GM21381 (cell line): ENCODE data around the gene RHBDD1.
"Not testable (repeated sequence)": the region's sequence is repeated elsewhere in the genome, so short reads cannot be mapped to it uniquely, and the experiment has no call there.

Experiments
- ATAC-seq: cut with Tn5 transposase; IDR thresholded peaks from one replicate; pipeline ENCODE4 v1.9.1; 2021; ENCODE audit warnings: mild to moderate bottlenecking, moderate library complexity; ENCODE audit not compliant: unreplicated experiment

Gene RHBDD1

GRCh38 chr2:226839951-226840350 lies 4.1 kb downstream of the RHBDD1 start:
- ATAC-seq, result no peak

GRCh38 chr2:226843001-226843400 lies 7.1 kb downstream of the RHBDD1 start:
- ATAC-seq, result not testable (repeated sequence)

GRCh38 chr2:226845386-226846116 lies 9.7 kb downstream of the RHBDD1 start:
- ATAC-seq, result no peak

GRCh38 chr2:226847090-226847489 lies 11.2 kb downstream of the RHBDD1 start:
- ATAC-seq, result no peak

GRCh38 chr2:226847511-226847910 lies 11.7 kb downstream of the RHBDD1 start:
- ATAC-seq, result no peak

GRCh38 chr2:226849349-226849748 lies 13.5 kb downstream of the RHBDD1 start:
- ATAC-seq, result no peak

GRCh38 chr2:226850024-226850423 lies 14.2 kb downstream of the RHBDD1 start:
- ATAC-seq, result no peak

GRCh38 chr2:226855787-226856186 lies 19.9 kb downstream of the RHBDD1 start:
- no peak for ATAC-seq

GRCh38 chr2:226860087-226860486 lies 24.2 kb downstream of the RHBDD1 start:
- ATAC-seq, result peak; percentile 32

- ATAC-seq, result peak; percentile 73
Observed at GRCh38 chr2:226862623-226863022, 26.8 kb downstream of the RHBDD1 start.

- no peak for ATAC-seq
Observed at GRCh38 chr2:226865273-226865672, 29.4 kb downstream of the RHBDD1 start.

- ATAC-seq, result no peak
Observed at GRCh38 chr2:226865710-226866109, 29.9 kb downstream of the RHBDD1 start.

GRCh38 chr2:226868331-226869162 lies 32.7 kb downstream of the RHBDD1 start:
- ATAC-seq, result no peak

GRCh38 chr2:226869371-226869770 lies 33.5 kb downstream of the RHBDD1 start:
- ATAC-seq, result no peak

GRCh38 chr2:226873051-226873620 lies 37.3 kb downstream of the RHBDD1 start:
- peak; percentile 70 for ATAC-seq

GRCh38 chr2:226873826-226874225 lies 38.0 kb downstream of the RHBDD1 start:
- ATAC-seq, result no peak

GRCh38 chr2:226874749-226875148 lies 38.9 kb downstream of the RHBDD1 start:
- ATAC-seq, result no peak

GRCh38 chr2:226875438-226876225 lies 39.8 kb downstream of the RHBDD1 start:
- no peak for ATAC-seq

- no peak for ATAC-seq
Observed at GRCh38 chr2:226877491-226877890, 41.6 kb downstream of the RHBDD1 start.

GRCh38 chr2:226881287-226881686 lies 45.4 kb downstream of the RHBDD1 start:
- no peak for ATAC-seq

GRCh38 chr2:226882606-226883005 lies 46.8 kb downstream of the RHBDD1 start:
- ATAC-seq, result no peak
